HepG2 (cell line): ENCODE measurements around the gene UCK2. TPM values are rescaled to one million over a fixed set of nuclear protein-coding genes. Genes with fewer than 3 reads are reported as not detected.

Experiments
- ASH2L ChIP-seq: fragments of 300-600, 200-600 bp; sonication (generic); IDR thresholded peaks from 2 replicates; pipeline ENCODE4 v1.7.0; 2017; ENCODE audit warnings: low read depth, mild to moderate bottlenecking, moderate library complexity, mixed read lengths, low read length; ENCODE audit not compliant: insufficient read length
- FOXM1 ChIP-seq: sonication (generic); formaldehyde crosslinking; IDR thresholded peaks from 2 replicates; pipeline ENCODE4 v1.5.0; 2020; ENCODE audit warnings: missing genetic modification reagents
- GRHL1 ChIP-seq: sonication (generic); formaldehyde crosslinking; conservative IDR thresholded peaks from 2 replicates; pipeline ENCODE4 v1.8.0; 2022; ENCODE audit warnings: missing genetic modification reagents
- KAT8 ChIP-seq: IDR thresholded peaks from 2 replicates; pipeline ENCODE4 v1.6.1; 2016; ENCODE audit warnings: missing genetic modification reagents, missing compliant biosample characterization
- KDM2A ChIP-seq: sonication (generic); formaldehyde crosslinking; IDR thresholded peaks from 2 replicates; pipeline ENCODE4 v1.4.0; 2020; ENCODE audit warnings: low read depth, missing genetic modification reagents, borderline replicate concordance
- KLF9 ChIP-seq: IDR thresholded peaks from 2 replicates; pipeline ENCODE4 v1.6.1; 2016; ENCODE audit warnings: low read depth
- MAF1 ChIP-seq: sonication (generic); formaldehyde crosslinking; IDR thresholded peaks from 2 replicates; pipeline ENCODE4 v1.5.0; 2020; ENCODE audit warnings: missing genetic modification reagents, borderline replicate concordance
- PITX1 ChIP-seq: sonication (generic); formaldehyde crosslinking; IDR thresholded peaks from 2 replicates; pipeline ENCODE4 v1.5.1; 2020; ENCODE audit warnings: mild to moderate bottlenecking, missing genetic modification reagents
- ZBTB43 ChIP-seq: sonication (generic); formaldehyde crosslinking; conservative IDR thresholded peaks from 2 replicates; pipeline ENCODE4 v1.4.0; 2020; ENCODE audit warnings: missing genetic modification reagents
- ZBTB49 ChIP-seq: sonication (generic); formaldehyde crosslinking; IDR thresholded peaks from 2 replicates; pipeline ENCODE4 v1.4.0; 2020; ENCODE audit warnings: missing genetic modification reagents, borderline replicate concordance
- ZC3H13 ChIP-seq: sonication (generic); formaldehyde crosslinking; IDR thresholded peaks from 2 replicates; pipeline ENCODE4 v1.8.1; 2023; ENCODE audit warnings: mild to moderate bottlenecking, missing genetic modification reagents, moderate library complexity
- ZMYM4 ChIP-seq: sonication (generic); formaldehyde crosslinking; IDR thresholded peaks from 2 replicates; pipeline ENCODE4 v1.8.1; 2023; ENCODE audit warnings: mild to moderate bottlenecking, missing genetic modification reagents
- ZNF383 ChIP-seq: sonication (generic); formaldehyde crosslinking; IDR thresholded peaks from 2 replicates; pipeline ENCODE4 v1.4.0; 2020; ENCODE audit warnings: missing genetic modification reagents, mild to moderate bottlenecking, borderline replicate concordance
- ZUFSP ChIP-seq: sonication (generic); formaldehyde crosslinking; IDR thresholded peaks from 2 replicates; pipeline ENCODE4 v1.9.0; 2021; ENCODE audit warnings: missing genetic modification reagents, mild to moderate bottlenecking, borderline replicate concordance
- polyA plus RNA-seq, 8 experiments: library from polyadenylated mRNA; depleted of rRNA in 3 of 8; stranded (reverse) in 7 of 8; unstranded in 1 of 8; fragments of >200 nt; fragmentation: Illumina TruSeq in 4 of 8; extraction: Trizol in 4 of 8; gene quantifications; 2 replicates each; pipeline versions ENCODE4 v1.2.1 to v1.2.3, GENCODE V29; 2011 to 2016; ENCODE audit warnings: low read depth in 4 of 8, missing spikeins in 1 of 8, mixed read lengths in 1 of 8; ENCODE audit not compliant: insufficient read depth in 1 of 8
- total RNA-seq, 5 experiments: library from RNA; depleted of rRNA; stranded (reverse); fragments of >200 nt; fragmentation: Illumina TruSeq; extraction: Trizol; gene quantifications; 2 replicates each; pipeline ENCODE4 v1.2.3, GENCODE V29; 2016; ENCODE audit warnings: low read depth in 1 of 5
- TF ChIP-seq, protein P1 (sequence below): sonication (generic); formaldehyde crosslinking; conservative IDR thresholded peaks from 2 replicates; pipeline ENCODE4 v1.8.0; 2022; ENCODE audit warnings: mild to moderate bottlenecking, moderate library complexity, missing genetic modification reagents
- TF ChIP-seq, protein P2 (sequence below): sonication (generic); formaldehyde crosslinking; IDR thresholded peaks from 2 replicates; pipeline ENCODE4 v1.4.0; 2020; ENCODE audit warnings: mild to moderate bottlenecking, missing genetic modification reagents
- TF ChIP-seq, protein P3 (sequence below): sonication (generic); formaldehyde crosslinking; IDR thresholded peaks from 2 replicates; pipeline ENCODE4 v1.8.0; 2022; ENCODE audit warnings: missing genetic modification reagents, low read depth, mild to moderate bottlenecking, borderline replicate concordance

The UCK2 gene
- total and polyA plus RNA-seq, 2 of the 13 experiments (the other 11 are each of a cell fraction or from before 2014, with no cell fraction given): 64.3 to 78.0 TPM

- TF ChIP-seq ZBTB49 (CRISPR knock-in tag): no peak
- no peak for TF ChIP-seq FOXM1 (CRISPR knock-in tag)
- TF ChIP-seq ASH2L: peak; percentile 86
- peak; percentile 86 for TF ChIP-seq ZMYM4 (CRISPR knock-in tag)
- peak; percentile 75; the same call in 1 of the 2 replicates for TF ChIP-seq KDM2A (CRISPR knock-in tag)
- no peak for TF ChIP-seq MAF1 (CRISPR knock-in tag)
- TF ChIP-seq, protein P1, sequence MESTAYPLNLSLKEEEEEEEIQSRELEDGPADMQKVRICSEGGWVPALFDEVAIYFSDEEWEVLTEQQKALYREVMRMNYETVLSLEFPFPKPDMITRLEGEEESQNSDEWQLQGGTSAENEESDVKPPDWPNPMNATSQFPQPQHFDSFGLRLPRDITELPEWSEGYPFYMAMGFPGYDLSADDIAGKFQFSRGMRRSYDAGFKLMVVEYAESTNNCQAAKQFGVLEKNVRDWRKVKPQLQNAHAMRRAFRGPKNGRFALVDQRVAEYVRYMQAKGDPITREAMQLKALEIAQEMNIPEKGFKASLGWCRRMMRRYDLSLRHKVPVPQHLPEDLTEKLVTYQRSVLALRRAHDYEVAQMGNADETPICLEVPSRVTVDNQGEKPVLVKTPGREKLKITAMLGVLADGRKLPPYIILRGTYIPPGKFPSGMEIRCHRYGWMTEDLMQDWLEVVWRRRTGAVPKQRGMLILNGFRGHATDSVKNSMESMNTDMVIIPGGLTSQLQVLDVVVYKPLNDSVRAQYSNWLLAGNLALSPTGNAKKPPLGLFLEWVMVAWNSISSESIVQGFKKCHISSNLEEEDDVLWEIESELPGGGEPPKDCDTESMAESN (CRISPR knock-in tag): peak; percentile 79; the same call in 1 of the 2 replicates
- TF ChIP-seq ZUFSP (CRISPR knock-in tag): no peak
- no peak for TF ChIP-seq ZNF383 (CRISPR knock-in tag)
- TF ChIP-seq KAT8: peak; percentile 67
- no peak for TF ChIP-seq KLF9 (CRISPR knock-in tag)
- no peak for TF ChIP-seq GRHL1 (CRISPR knock-in tag)
- TF ChIP-seq, protein P2, sequence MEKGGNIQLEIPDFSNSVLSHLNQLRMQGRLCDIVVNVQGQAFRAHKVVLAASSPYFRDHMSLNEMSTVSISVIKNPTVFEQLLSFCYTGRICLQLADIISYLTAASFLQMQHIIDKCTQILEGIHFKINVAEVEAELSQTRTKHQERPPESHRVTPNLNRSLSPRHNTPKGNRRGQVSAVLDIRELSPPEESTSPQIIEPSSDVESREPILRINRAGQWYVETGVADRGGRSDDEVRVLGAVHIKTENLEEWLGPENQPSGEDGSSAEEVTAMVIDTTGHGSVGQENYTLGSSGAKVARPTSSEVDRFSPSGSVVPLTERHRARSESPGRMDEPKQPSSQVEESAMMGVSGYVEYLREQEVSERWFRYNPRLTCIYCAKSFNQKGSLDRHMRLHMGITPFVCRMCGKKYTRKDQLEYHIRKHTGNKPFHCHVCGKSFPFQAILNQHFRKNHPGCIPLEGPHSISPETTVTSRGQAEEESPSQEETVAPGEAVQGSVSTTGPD (CRISPR knock-in tag): no peak
- 0 out of 2 replicates have a peak, but pooled peaks have one; percentile 56 for TF ChIP-seq PITX1 (CRISPR knock-in tag)
- TF ChIP-seq, protein P3, sequence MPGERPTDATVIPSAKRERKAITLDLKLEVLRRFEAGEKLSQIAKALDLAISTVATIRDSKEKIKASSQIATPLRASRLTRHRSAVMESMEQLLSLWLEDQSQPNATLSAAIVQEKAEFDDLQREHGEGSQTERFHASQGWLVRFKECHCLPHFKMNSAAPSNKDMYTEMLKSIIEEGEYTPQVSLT (CRISPR knock-in tag): no peak
- TF ChIP-seq ZC3H13 (CRISPR knock-in tag): no peak
- TF ChIP-seq ZBTB43 (CRISPR knock-in tag): peak; percentile 87
These were observed 83.5 kb downstream of the UCK2 start (continued) for GRCh38 chr1:165910764-165911421.
